ENCODE results near the gene NCKAP1. TPM values are rescaled to one million over a fixed set of nuclear protein-coding genes. Genes with fewer than 3 reads are reported as not detected.

Gene NCKAP1
- total RNA-seq, 1 experiment from 2014 or later: 112 TPM

DNA sequence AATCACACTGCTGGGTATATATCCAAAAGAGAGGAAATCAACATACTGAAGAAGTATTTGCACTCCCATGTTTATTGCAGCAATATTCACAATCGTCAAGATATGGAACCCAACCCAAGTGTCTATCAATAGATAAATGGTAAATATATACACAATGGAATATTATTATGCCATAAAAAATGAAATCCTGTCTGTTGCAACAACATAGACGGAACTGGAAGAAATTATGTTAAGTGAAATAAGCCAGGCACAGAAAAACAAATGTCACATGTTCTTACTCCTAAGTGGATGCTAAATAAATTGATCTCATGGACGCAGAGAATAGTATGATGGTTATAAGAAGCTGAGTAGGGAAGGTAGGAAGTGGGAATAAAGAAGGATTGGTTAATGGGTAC is 65.7 kb downstream of the NCKAP1 start:
- H3K27me3 Mint-ChIP-seq (ENCODE audit: low read depth): no peaks in the 10 kb centered on the region
- Histone ChIP-seq H3K23ac (ENCODE audit: insufficient read length, low read depth, low read length) (no peak overlapping the region), H2BK120ac (ENCODE audit: low read depth, low read length, poor library complexity, severe bottlenecking) (no peak overlapping the region), H3K27ac (ENCODE audit: insufficient read length, low read depth, low read length) (no peak overlapping the region), H2AFZ (ENCODE audit: low read length) (no peak overlapping the region), H3K14ac (ENCODE audit: insufficient read depth, low read length) (no peak overlapping the region), H3T11ph (ENCODE audit: low read length) (no peak overlapping the region), H3K79me2 (ENCODE audit: insufficient read depth, low read length) (no peaks in the 10 kb centered on the region), H3K79me1 (ENCODE audit: insufficient read depth, low read depth, low read length, poor library complexity, severe bottlenecking) (no peaks in the 10 kb centered on the region), H4K8ac (replicated peaks; ENCODE audit: insufficient read length, low read depth, low read length) (no peak overlapping the region), H3K4me2 (ENCODE audit: insufficient read depth, insufficient read length, low read length) (no peak overlapping the region), H4K20me1 (ENCODE audit: control insufficient read depth, insufficient read depth, insufficient read length) (no peaks in the 10 kb centered on the region), H4K5ac (ENCODE audit: insufficient read length, low read depth, low read length) (no peak overlapping the region), H2AK5ac (ENCODE audit: insufficient read length, low read length) (no peak overlapping the region), H3K27me3 (ENCODE audit: insufficient read depth, low read length) (no peaks in the 10 kb centered on the region), H2BK20ac (ENCODE audit: low read depth, low read length, poor library complexity, severe bottlenecking) (no peak overlapping the region), H2BK12ac (ENCODE audit: insufficient read length, low read depth, low read length) (no peak overlapping the region), H3K4ac (ENCODE audit: low read depth, low read length) (no peak overlapping the region), H3K9me3 (ENCODE audit: control insufficient read depth, low read depth, low read length) (no peaks in the 10 kb centered on the region), H3K4me1 (ENCODE audit: insufficient read depth, low read length) (no peaks in the 10 kb centered on the region), H3K18ac (ENCODE audit: insufficient read length, low read depth, low read length) (no peak overlapping the region), H3K9ac (ENCODE audit: extremely low read depth, insufficient read length, low read length) (no peak overlapping the region), H4K91ac (ENCODE audit: insufficient read length, low read depth, low read length) (no peak overlapping the region), H2BK5ac (ENCODE audit: insufficient read length, low read length) (no peak overlapping the region), H2BK15ac (ENCODE audit: low read depth, low read length) (no peak overlapping the region), H3K23me2 (ENCODE audit: insufficient read length, low read depth, low read length, poor library complexity, severe bottlenecking) (no peaks in the 10 kb centered on the region), H3K56ac (ENCODE audit: insufficient read length, low read depth, low read length) (no peak overlapping the region)
- 100% methylated on average over 1 of the region's 3 CpGs for WGBS (ENCODE audit: extremely low coverage, insufficient read length, low lambda C conversion rate)
- H3K9me3 Mint-ChIP-seq: peaks cover 0 to 3% of the 10 kb centered on the region in 2 experiments; a peak in 1 of 5 replicates
- DNase-seq: no peak
- peaks cover 40 to 69% (median 45%) of the 10 kb centered on the region in 3 experiments for H3K36me3 Mint-ChIP-seq (ENCODE audit: insufficient read depth in 1 of 3, low read depth in 3 of 3)
- H3K4me1 Mint-ChIP-seq: no peaks in the 10 kb centered on the region
- TF ChIP-seq, protein P1, sequence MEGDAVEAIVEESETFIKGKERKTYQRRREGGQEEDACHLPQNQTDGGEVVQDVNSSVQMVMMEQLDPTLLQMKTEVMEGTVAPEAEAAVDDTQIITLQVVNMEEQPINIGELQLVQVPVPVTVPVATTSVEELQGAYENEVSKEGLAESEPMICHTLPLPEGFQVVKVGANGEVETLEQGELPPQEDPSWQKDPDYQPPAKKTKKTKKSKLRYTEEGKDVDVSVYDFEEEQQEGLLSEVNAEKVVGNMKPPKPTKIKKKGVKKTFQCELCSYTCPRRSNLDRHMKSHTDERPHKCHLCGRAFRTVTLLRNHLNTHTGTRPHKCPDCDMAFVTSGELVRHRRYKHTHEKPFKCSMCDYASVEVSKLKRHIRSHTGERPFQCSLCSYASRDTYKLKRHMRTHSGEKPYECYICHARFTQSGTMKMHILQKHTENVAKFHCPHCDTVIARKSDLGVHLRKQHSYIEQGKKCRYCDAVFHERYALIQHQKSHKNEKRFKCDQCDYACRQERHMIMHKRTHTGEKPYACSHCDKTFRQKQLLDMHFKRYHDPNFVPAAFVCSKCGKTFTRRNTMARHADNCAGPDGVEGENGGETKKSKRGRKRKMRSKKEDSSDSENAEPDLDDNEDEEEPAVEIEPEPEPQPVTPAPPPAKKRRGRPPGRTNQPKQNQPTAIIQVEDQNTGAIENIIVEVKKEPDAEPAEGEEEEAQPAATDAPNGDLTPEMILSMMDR (conservative IDR thresholded peaks at IDR 0.05): no peak
- H3K27ac Mint-ChIP-seq: no peak overlapping the region
- no peak overlapping the region for H3K4me3 Mint-ChIP-seq

Measured in H9 (cell line).